Measurements from ENCODE around the gene NCAPD2.
A peak's percentile ranks its signal among the peaks of the same experiment; 100 is the strongest.
"Not testable (repeated sequence)": the region's sequence is repeated elsewhere in the genome, so short reads cannot be mapped to it uniquely, and the experiment has no call there.

The NCAPD2 gene

DNA sequence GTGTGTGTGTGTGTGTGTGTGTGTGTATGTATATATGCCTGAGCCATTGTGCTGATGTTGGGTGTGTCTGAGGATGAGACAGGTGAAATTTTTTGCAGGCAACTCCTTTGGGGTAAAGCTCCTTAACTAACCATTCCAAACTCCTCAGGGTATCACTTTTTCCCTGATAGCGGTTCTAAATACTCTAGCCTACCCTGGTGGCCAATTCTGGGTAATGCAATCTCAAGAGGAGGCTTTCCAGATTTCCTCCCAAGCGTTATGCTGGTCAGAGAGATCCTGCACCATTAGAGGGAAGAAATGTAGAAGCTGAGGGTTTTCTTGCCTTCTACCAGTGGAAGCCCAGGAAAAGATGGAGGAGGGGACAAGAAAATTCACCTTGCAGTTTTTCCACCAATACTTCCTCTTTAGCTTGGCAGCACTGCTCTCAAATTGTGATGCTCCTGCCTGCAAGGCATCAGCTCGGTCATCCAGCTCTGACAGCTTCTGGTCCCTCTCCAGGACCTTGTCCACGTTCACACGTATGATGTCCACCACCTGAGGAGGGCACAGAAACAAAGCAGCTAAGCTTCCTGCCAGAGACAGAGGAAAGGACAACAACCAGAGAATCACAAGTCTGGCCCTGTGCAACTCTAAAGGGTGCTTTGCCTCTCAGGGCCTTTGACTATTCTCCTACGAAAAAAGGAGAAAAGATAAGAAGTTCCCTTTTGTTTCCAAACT, 28.3 kb upstream of the NCAPD2 start:
- no peak for DNase-seq (ENCODE audit: low read depth in 2 of 2)

- DNase-seq (ENCODE audit: low read depth in 2 of 2), result no peak
Measured at GRCh38 chr12:6466184-6466573, 27.7 kb upstream of the NCAPD2 start.

DNA sequence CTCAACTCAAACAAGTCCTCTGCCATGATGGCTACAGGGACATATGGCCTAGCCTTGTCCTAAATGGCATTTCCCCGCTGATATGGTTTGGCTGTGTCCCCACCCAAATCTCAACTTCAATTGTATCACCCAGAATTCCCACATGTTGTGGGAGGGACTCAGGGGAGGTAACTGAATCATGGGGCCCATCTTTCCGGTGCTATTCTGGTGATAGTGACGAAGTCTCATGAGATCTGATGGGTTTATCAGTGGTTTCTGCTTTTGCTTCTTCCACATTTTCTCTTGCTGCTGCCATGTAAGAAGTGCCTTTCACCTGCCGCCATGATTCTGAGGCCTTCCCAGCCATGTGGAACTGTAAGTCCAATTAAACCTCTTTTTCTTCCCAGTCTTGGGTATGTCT, 27.2 kb upstream of the NCAPD2 start:
- not testable (repeated sequence) for DNase-seq (ENCODE audit: low read depth in 2 of 2)

DNA sequence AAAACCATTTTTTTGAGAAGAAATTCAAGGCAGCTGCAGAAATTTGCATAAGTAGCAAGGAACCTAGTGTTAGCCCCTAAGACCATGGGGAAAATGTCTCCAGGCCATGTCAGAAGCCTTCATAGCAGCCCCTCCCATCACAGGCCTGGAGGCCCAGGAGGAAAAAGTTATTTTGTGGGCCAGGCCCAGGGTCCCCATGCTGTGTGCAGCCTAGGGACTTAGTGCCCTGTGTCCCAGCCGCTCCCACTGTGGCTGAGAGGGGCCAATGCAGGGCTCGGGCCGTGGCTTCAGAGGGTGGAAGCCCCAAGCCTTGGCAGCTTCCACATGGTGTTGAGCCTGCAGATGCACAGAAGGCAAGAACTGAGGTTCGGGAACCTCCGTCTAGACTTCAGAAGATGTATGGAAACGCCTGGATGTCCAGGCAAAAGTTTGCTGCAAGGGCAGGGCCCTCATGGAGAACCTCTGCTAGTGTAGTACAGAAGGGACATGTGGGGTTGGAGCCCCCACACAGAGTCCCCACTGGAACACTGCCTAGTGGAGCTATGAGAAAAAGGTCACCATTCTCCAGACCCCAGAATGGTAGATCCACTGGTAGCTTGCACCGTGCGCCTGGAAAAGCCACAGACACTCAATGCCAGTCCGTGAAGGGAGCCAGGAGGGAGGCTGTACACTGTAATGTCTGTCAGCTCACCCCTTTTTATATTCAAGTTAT, 26.2 kb upstream of the NCAPD2 start:
- not testable (repeated sequence) for DNase-seq (ENCODE audit: low read depth in 2 of 2)

GRCh38 chr12:6468283-6468575, 25.7 kb upstream of the NCAPD2 start:
- no peak for DNase-seq (ENCODE audit: low read depth in 2 of 2)

GRCh38 chr12:6469092-6469491, 24.8 kb upstream of the NCAPD2 start:
- no peak for DNase-seq (ENCODE audit: low read depth in 2 of 2)

DNA sequence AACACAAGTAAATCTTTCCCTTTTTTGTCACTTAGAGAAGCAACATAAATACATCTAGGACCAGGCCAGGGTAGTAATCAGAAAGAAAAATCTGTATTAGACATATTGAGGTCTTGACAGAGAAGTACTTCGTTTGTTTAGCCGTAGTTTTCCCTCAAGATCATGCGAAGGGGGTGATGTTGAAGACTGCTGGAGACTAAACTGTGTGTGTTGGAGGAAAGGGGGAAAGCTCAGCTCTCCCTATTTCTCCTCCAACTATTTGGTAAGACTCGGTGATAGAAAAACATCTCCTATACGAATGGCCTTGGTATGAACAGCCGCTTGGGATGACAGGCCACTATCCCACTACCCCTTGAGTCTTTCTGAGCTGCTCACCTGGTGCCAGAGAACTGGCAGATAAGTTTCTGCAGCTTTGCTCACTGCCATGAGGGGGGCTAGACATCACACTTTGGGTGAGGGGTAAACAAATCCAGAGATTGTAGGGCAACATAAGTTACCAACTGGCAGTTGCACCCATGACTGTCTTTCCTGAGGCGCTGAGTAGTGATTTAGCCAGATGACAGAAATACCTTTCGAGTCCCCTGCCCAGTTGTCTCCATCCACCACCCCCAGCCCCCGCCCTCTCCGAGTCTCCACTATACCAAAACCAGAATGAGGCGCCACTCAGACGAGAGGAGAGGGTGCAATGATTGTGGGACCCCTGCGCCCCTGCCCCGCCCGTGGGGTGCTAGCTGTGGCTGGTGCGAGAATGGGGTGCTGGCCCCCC, 24.1 kb upstream of the NCAPD2 start:
- no peak for DNase-seq (ENCODE audit: low read depth in 2 of 2)

DNA sequence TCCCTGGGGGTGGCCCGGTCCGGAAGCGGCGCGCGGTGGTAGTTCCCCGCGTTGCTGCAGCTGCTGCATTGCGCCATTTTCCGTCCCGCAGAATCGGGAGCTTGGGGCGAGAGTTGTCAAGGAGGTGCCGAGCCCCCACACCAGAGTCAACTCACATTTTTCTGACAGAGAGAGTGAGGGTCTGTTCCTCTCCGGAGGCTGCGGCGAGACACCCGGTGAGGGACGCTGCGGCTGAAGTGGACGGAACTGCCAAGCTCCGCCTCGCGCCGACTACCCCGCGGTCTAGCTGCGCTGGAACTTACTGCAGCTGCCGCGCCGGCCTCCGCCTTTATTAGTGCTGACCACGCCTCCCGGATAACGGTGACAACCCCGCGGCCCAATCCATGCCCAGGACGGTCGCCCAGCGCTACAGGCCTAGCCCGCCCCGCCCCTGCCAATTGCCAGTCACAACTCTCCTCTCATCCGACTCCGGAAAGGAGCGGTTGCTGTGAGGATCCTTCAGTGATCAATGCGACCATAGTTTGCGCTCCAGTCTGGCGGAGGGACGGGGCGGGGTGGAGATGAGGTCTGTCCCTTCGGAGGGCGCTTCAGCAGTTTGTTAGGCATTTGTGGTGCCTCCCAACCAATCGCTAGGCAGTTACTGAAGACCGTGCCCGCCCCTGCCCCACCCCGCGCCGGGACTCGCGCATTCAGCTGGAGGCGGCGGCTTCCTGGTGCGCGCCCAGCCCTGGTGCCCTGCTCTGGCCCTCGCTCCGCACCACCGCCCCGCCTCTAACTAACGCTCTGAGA, 23.3 kb upstream of the NCAPD2 start, which contains the start of gene VAMP1:
TSS of gene VAMP1 (minus strand) at position 303 of the 789 bp plus-strand sequence. CDS start at position 157, 146 bp downstream.
- peak; percentile 97 to 99 for DNase-seq (ENCODE audit: low read depth in 2 of 2)

DNA sequence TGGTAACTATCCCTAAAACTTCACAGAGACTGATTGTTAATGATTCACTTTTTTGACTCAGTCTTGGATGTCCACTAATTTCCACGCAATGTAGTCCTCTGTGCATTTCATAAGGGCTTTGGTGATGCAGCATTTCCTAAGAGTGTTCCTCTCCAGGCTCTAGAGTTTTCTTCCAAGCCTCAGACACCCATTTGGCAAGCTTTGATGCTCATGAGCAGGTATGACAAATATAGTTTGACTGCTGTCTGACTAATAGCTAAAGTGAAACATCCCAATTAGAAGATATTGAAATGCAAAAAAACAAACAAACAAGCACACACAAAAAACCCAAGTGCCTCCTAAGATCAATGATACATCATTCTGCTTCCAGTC, 21.9 kb upstream of the NCAPD2 start:
- DNase-seq (ENCODE audit: low read depth in 2 of 2), result no peak

DNA sequence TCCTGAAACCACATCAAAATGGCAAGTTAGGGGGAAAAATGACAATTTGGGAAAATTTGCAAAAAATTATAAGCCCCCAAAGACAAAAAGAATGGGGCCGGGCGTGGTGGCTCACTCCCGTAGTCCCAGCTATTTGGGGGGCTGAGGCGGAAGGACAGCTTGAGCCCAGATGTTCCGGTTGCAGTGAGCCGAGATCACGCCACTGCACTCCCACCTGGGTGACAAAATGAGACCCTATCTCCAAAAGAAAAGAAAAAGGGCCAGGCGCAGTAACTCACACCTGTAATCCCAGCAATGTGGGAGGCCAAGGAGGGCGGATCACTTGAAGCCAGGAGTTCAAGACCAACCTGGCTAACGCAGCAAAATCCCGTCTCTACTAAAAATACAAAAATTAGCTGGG, 21.4 kb upstream of the NCAPD2 start:
- DNase-seq (ENCODE audit: low read depth in 2 of 2), result no peak

DNA sequence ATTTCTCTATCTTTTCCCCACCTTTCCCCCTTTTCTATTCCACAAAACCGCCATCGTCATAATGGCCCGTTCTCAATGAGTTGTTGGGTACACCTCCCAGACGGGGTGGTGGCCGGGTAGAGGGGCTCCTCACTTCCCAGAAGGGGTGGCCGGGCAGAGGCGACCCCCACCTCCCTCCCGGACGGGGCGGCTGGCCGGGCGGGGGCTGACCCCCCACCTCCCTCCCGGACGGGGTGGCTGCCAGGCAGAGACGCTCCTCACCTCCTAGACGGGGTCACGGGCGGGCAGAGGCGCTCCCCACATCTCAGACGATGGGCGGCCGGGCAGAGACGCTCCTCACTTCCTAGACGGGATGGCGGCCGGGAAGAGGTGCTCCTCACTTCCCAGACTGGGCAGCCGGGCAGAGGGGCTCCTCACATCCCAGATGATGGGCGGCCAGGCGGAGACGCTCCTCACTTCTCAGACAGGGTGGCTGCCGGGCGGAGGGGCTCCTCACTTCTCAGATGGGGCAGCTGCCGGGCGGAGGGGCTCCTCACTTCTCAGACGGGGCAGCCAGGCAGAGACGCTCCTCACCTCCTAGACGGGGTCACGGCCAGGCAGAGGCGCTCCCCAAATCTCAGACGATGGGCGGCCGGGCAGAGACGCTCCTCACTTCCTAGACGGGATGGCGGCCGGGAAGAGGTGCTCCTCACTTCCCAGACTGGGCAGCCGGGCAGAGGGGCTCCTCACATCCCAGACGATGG, 18.5 kb upstream of the NCAPD2 start:
- DNase-seq (ENCODE audit: low read depth in 2 of 2), result not testable (repeated sequence)

GRCh38 chr12:6476489-6476888, 17.4 kb upstream of the NCAPD2 start:
- no peak for DNase-seq (ENCODE audit: low read depth in 2 of 2)

DNA sequence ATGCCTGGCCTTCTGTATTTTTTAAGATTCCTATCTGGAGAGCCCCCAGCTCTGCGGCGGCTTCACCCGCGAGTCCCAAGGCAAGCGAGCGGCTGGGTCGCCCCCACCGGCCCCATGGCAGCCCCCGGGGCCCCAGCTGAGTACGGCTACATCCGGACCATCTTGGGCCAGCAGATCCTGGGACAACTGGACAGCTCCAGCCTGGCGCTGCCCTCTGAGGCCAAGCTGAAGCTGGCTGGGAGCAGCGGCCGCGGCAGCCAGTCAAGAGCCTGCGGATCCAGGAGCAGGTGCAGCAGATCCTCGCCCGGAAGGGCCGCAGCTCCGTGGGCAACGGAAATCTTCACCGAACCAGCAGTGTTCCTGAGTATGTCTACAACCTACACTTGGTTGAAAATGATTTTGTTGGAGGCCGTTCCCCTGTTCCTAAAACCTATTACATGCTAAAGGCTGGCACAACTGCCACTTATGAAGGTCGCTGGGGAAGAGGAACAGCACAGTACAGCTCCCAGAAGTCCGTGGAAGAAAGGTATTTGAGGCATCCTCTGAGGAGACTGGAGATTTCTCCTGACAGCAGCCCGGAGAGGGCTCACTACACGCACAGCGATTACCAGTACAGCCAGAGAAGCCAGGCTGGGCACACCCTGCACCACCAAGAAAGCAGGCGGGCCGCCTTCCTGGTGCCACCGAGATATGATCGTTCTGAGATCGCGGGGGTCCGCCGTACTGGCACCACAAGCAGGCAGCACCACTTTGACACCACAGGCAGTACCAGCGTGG, 16.1 kb upstream of the NCAPD2 start:
- not testable (repeated sequence) for DNase-seq (ENCODE audit: low read depth in 2 of 2)

DNA sequence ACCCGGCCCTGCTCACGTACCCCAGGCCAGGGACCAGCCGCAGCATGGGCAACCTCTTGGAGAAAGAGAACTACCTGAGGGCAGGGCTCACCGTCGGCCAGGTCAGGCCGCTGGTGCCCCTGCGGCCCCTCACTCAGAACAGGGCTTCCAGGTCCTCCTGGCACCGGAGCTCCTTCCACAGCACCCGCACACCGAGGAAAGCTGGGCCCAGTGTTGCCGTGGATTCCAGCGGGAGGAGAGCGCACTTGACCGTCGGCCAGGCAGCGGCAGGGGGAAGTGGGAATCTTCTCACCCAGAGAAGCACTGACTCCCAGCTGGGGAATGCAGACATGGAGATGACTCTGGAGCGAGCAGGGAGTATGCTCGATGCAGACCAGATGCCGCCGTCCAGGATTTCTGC, 15.5 kb upstream of the NCAPD2 start:
- no peak for DNase-seq (ENCODE audit: low read depth in 2 of 2)

- no peak for DNase-seq (ENCODE audit: low read depth in 2 of 2)
Measured at GRCh38 chr12:6488240-6488639, 5.7 kb upstream of the NCAPD2 start.

DNA sequence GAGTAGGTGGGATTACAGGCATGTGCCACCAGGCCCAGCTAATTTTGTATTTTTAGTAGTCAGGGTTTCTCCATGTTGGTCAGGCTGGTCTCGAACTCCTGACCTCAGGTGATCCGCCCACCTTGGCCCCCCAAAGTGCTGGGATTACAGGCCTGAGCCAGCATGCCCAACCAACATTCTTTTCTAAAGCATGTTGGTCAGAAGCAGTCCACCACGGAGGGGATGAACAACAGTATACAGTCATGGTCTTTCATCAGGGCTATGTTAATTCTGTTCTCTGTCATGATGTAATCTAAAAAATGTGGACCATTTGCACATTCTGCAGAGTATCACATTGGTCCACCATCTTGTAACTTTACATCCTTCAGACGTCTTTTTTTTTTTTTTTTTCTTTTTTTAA, 4.5 kb upstream of the NCAPD2 start:
- no peak for DNase-seq (ENCODE audit: low read depth in 2 of 2)

DNA sequence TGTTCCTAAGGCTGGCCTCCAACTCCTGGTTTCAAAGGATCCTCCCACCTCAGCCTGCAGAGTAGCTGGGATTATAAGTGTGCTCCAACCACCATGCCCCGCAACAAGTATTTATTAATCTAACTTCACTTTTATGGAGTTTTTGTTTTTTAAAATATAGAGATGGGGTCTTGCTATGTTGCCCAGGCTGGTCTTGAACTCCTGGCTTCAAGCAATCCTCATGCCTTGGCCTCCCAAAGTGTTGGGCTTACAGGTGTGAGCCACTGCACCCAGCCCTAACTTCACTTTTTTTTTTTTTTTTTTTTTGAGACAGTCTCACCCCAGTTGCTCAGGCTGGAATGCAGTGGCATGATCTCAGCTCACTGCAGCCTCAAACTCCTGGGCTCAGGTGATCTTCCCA, 3.2 kb upstream of the NCAPD2 start:
- DNase-seq (ENCODE audit: low read depth in 2 of 2), result not testable (repeated sequence)

GRCh38 chr12:6492838-6493496, 935 bp upstream of the NCAPD2 start, which contains the start of gene MRPL51:
Gene MRPL51 (minus strand): TSS chr12:6493262. CDS start chr12:6493136, 126 bp downstream.
- peak; percentile 99 for DNase-seq (ENCODE audit: low read depth in 2 of 2)

- DNase-seq (ENCODE audit: low read depth in 2 of 2), result no peak
Measured at GRCh38 chr12:6494258-6494743, 399 bp downstream of the NCAPD2 start.

- no peak for DNase-seq (ENCODE audit: low read depth in 2 of 2)
Measured at GRCh38 chr12:6494968-6495367, 1.1 kb downstream of the NCAPD2 start.

Measured in stimulated activated CD4-positive, alpha-beta T cell treated with anti-CD3 and anti-CD28 coated beads, Interleukin-4, amount 100 ng/mL, for 48 hours (primary cell).